ENCODE results near the gene DCLRE1C.
"Not testable (repeated sequence)": the region's sequence is repeated elsewhere in the genome, so short reads cannot be mapped to it uniquely, and the experiment has no call there.

DCLRE1C gene

GRCh38 chr10:14942950-14943338 lies 11.0 kb downstream of the DCLRE1C start:
- not testable (repeated sequence) for DNase-seq

GRCh38 chr10:14942147-14942949 lies 11.5 kb downstream of the DCLRE1C start:
- DNase-seq: not testable (repeated sequence)

DNA sequence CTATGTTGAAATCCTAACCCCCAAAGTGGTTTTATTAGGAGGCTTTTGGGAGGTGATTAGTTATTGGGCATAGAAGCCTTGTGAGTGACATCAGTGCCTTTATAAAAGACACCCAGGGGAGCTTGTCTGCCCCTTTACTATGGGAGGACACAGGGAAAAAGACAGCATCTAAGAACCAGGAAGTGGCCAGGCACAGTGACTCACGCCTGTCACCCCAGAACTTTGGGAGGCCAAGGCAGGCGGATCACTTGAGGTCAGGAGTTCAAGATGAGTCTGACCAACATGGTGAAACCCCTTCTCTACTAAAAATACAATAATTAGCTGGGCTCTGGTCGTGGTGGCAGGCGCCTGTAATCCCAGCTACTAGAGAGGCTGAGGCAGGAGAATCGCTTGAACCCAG lies 14.9 kb downstream of the DCLRE1C start:
- not testable (repeated sequence) for DNase-seq

DNA sequence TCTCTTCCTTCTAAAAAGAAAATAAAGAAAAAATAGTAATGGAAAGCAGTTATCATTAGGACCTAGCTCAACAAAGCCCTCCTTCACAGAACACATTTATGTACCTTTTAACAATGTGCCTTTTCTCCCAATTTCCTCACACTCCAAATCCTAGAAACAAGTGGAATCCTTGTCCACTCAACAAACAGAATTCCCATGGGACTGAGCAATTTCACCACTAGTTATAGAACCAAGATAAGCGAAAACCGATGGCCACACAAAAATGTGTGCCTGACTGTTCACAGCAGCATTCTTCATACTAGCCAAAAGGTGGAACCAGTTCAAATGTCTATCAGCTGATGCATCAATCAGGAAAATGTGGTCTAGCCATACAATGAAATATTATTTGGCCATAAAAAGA lies 17.3 kb downstream of the DCLRE1C start:
- no peak for DNase-seq

DNA sequence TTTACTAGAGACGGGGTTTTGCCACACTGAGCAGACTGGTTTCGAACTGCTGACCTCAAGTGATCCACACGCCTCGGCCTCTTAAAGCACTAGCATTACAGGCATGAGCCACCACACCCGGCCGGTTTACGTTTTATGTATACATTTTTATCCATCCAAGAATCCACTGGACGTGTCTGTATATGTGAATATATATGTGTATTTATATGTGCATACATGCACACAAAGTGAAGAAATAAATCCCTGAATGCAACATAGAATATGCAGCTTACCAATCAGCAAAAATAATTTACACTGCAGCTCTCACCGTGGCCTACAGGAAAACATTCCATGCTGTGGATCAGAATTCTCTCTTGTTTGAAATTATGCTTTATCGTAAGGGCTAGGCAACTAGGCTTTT lies 23.3 kb downstream of the DCLRE1C start:
- no peak for DNase-seq

DNA sequence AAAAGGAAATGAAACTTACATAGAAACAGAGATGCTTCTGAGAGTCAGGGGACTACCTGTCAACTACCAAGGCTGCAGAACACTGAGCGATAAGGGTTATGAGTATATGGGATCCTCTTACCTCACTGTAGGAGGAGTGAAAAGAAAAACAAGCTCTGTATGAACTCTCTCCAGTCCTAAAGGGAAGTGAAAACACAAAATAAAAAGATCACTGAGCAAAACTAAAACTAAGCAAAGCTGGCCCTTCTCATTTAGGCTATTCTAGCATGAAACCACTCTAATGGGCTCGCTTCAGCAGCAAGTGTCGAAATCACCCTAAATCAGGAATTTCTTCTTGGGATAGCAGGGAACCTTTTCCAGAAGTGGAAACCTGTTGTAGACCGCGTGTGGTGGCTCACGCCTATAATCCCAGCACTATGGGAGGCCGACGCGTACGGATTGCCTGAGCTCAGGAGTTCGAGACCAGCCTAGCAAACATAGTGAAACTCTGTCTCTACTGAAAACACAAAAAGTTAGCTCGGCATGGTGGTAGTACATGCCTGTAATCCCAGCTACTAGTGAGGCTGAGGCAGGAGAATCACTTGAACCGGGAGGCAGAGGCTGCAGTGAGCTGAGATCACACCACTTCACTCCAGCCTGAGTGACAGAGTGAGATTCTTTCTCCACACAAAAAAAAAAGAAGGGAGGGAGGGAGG lies 27.0 kb downstream of the DCLRE1C start:
- no peak for DNase-seq

DNA sequence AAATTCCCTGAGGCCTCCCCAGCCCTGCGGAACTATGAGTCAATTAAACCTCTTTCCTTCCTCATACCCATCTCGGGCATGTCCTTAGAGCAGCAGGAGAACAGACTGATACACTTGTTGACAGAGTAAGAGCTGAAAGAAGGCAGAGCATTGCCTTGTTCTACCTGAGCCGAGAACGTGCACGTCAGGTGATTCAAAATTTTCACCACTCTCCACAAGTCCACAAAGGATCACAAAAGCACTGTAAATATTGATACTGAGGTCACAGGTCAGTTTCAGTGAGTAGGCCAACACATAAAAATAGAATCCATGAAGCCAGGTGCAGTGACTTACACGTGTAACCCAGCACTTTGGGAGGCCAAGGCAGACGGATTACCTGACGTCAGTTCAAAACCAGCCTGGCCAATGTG lies 27.8 kb downstream of the DCLRE1C start:
- no peak for DNase-seq

GRCh38 chr10:14925268-14925667 lies 28.6 kb downstream of the DCLRE1C start:
- no peak for DNase-seq

DNA sequence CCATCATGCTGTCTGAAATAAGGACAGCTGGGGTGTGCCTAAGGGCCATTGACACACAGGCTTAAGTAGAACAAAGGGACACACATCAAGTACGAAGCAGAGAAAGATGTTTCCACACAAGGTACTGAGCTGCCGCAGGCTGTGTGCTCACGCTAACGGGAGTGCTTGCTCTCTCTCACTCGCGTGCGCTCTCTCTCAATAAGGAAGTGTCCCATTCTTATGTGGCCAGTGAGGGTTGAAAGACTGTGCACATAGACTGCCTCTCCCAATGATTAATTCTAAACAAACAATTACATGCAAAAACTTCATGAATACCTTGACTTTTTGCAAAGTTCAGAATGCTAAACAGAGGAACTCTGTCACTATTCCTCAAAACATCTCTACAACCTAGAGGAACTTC lies 29.9 kb downstream of the DCLRE1C start:
- DNase-seq: no peak

DNA sequence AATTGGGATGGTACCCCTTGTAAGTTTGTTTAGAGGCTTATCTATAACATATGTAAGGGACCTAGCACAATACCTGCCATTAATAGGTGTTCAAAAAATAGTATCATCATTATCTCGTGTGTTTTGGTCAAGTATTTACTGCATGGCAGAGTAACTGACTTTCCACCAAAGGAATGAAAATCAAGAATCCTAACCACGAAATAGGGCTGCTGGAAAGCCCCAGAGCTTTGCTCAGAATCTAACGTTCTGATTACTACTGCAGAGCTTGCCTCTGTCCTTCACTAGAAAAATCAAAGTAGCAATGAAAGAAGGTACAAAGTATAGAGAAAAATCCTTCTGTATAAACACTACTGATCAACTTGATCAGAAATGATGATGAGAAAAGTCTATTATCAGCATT lies 34.9 kb downstream of the DCLRE1C start:
- DNase-seq: no peak

- no peak for DNase-seq
Measured at GRCh38 chr10:14917827-14918226, 36.1 kb downstream of the DCLRE1C start.

- DNase-seq: no peak
Measured at GRCh38 chr10:14916600-14916999, 37.3 kb downstream of the DCLRE1C start.

DNA sequence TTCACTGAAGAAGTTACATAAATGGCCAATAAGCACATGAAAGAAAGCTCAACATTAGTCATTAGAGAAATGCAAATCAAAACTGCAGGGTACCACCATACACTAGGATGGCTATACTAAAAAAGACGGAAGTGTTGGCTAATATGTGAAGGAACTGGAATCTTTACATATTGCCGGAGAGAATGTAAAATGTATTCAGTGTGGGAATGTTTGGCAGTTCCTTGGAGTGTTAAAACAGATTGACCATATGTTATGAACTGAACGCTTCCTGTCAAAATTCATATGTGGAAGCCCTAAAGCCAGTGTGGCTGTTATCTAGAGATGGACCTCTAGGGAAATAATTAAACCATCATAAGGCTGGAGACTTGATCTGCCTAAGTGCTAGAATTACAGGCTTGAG lies 42.1 kb downstream of the DCLRE1C start:
- DNase-seq: no peak

DNA sequence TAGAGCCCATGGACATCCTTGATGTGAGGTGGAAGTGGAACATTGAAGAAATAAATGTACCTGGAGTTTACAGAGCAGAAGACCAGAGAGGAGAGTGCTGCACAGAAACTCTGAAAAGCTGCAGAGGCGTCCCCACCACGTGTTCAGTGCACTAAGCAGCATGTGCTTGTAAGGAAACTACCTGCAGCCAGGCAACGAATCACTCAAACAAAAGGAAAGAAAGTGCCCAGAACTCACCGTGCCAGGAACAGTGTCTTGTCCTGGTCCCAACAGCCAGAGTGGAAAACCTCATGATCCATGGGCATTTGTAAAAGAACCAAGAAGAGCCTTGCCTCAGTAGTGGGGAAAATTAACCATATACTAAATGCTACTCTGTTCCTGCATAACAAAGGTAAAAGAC lies 42.9 kb downstream of the DCLRE1C start:
- DNase-seq: no peak

- DNase-seq: no peak
Measured at GRCh38 chr10:14909101-14909500, 44.8 kb downstream of the DCLRE1C start.

- not testable (repeated sequence) for DNase-seq
Measured at GRCh38 chr10:14907591-14907990, 46.3 kb downstream of the DCLRE1C start.

- no peak for DNase-seq
Measured at GRCh38 chr10:14906765-14907164, 47.1 kb downstream of the DCLRE1C start.

- no peak for DNase-seq
Measured at GRCh38 chr10:14905890-14906289, 48.0 kb downstream of the DCLRE1C start.

DNA sequence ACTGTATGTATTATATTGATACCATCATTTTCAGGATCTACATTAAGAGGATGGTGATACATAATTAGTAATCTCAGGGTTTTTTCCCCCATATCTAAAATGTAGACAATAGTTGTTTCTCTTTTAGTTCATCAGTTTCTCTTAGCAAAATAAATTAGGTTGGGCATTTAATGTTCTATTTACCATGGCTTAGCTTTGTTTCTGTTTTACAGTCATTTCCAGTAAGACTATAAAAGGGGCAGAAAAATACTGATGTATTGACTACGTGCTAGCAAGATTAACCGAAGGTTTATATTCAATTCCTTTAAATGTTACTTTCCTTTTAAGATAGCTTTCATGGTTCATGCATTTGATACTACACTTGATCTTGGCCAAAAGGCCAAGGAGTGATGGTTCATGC lies 49.0 kb downstream of the DCLRE1C start:
- DNase-seq: no peak

DNA sequence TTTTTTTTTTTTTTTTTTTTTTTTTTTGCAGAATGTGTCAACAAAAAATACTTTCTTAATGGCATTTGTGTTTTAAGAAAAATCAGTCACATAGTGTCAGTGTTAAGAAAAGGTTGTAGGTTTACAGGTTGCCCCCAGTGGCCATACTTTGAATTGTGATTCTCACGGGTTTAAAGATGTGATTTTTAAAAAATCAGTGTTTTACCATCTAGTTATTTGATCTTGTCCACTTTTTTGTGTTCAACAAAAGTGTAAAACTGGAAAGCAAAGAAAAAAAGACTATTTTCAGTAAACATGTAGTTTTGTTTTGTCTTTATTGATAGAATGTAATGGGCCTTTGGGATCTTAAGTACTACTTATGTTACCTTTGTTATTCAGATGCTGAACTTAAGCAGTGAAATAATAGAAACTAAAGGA lies 49.6 kb downstream of the DCLRE1C start:
- DNase-seq: no peak

DNA sequence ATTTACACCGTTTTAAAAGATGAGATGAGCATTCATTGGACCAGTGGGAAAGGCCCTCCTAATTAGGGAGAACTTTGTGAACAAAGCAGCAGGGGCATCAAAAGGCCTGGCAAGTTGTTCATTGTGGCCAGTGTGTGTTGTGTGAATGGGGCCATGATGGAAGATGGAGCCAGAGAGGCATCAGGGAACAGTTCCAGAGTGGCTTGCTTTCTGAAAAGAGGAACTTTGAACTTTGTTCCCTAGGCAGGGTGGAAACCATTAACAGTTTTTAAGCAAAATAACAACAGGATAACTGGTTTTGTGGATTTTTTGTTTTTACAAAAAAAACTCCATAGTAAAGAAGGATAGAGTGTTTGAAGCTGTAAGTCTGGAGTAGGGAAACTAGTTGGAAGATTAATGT lies 62.7 kb downstream of the DCLRE1C start:
- no peak for DNase-seq

- no peak for DNase-seq
Measured at GRCh38 chr10:14889318-14889717, 64.6 kb downstream of the DCLRE1C start.

- DNase-seq: no peak
Measured at GRCh38 chr10:14884082-14884481, 69.8 kb downstream of the DCLRE1C start.

DNA sequence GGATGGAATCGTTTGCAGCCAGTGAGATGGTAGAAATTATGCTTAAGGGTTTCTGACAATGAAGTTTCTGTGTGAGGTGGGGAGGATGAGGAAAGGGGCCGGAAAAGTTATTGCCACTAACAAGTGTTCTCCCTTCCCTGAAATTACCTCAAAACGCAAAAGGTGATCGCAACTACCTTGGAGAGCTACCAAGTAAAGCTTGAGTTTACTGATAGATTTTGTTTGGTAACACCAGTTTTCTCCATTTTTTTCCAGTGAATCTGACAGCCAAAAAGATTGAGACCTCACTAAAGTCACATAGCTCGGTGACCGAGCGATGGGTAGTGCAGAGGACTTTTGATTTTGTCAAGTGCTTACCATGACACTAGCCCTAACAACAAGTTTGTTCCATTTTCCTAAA lies 73.7 kb downstream of the DCLRE1C start:
- DNase-seq: no peak

DNA sequence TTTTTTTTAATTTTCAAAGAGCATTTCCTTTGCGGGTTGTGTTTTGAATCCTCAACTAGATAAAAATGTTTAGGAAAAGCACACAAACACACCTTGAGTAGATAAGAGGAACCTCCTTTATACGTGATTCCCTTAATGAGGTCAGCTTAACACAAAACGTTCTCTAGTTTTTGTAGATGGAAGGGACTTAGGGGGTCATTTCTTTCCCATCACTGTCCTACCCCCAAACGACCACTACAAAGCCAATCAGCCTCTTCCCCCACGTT lies 74.0 kb downstream of the DCLRE1C start:
- DNase-seq: no peak
